Stimulated activated CD8-positive, alpha-beta memory T cell treated with anti-CD3 and anti-CD28 coated beads, Interleukin-4, amount 100 ng/mL, for 48 hours (primary cell): ENCODE results near the gene CD247.

Experiments
- DNase-seq: peaks from one replicate; pipeline ENCODE4 v3.0.0-alpha.2; 2020

The CD247 gene

DNA sequence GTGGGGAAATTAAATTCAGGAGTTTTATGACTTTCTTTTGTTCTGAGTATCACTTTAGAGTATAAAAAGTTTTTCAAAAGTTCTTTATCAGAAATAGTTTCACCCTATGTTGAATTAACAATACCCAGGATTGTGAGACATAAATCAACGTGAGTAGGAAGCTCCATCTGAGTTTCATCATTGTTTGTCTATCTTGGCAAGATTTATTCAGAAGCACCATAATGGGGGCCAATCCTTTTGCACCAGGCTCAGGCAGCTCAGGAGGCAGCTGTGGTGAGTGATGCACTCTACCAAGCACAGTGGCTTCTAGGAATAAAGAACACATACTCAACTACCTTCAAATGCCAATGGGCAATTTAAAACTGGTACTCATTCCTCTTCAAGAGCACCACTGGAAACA lies 23.3 kb upstream of the CD247 start:
- no peak for DNase-seq

DNA sequence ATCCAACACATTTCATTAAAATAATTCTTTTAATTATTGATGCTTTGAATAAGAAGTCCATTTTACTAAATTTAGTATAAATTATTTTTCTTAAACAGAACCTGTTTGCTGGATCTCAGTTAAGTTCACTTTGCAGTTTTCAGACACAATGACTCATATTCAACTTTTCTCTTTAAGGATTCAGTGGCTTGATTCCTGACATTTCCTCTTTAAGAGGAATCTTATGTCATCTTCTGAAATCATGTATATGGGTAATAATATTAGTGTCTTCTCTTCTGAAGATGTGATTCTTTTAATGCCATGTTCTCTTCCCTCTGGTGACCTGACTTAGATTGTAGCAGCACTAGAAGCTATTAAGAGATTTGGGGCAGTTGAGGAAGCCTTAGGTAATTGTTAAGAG lies 22.7 kb upstream of the CD247 start:
- DNase-seq = no peak

DNA sequence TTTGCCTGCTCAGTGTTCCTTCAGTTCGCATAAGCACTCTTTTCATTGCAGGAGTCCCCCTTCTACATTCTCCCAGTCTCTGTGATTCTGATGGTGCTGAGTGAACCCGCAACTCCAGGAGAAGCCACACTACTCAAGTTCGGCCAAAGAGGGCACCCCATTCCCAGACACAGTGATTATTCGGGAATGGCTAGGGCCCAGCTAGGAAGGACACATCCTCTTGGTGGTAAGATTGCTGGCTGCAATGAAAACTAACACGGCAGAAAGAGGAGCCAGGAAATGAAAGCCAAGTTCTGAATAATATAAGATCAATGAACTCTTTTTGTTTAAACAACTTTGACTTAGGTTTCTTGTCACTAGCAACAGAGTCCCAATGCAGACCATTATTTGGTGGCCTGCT lies 20.3 kb upstream of the CD247 start:
- no peak for DNase-seq

DNA sequence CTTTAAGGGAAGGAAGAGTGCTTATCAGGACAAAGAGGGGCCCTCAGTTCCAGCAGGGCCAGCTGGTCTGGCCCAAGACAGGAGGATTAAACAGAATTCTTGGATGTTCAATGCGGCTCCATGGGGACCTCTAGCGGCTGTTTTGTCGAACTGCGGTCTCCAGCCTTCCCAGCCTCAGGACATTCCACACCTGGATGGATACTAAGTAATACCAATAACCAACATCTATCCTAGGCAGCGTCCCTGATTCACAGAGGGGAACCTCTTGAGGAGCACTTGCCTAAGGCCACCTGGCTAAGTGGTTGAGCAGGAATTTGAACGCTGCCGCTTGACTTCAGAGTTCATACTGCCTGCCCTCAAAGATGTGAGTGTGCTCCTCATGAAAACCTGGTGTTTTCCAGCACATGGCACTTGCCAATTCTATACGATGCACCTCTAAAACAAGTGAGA lies 15.5 kb upstream of the CD247 start:
- peak; percentile 79 for DNase-seq

DNA sequence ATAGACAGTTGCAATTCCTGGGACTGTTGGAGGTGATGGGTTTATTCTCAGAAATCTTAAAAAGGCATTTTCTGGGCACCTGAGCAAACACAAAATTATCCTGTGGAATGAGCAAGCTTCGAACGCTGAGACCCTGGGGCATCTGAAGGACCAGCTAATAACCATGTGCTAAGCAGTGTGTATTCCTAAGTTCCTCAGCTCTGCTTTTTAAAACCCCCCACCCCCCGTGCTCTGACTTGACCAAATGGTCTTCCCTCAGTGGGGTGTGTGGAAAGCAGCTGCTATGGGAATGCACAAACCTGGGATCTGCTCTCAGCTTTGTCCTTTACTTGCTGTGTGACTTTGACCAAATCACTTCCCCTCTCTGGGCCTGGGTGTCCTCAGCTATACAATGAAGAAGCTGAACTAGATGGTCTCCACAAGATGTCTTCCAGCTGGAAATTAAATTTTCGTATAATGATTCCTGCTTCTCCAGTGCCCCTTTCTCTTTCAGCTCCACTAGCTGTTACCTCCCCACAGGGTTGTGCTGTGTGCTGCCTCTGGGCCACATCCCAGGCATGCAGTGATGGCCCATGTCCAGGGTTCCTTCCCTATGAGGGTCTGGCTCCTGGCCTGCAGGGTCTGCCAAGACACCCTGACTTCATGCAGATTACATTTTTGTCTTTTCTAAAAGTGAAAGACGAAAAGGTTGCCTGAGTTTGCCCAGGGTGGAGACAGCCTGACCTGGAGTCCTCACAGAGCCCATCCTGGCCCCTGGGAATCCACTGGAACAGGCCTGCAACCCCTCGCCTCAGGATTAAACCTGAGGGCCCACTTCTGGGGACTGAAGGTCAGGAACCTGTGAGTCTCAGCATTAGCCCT lies 14.9 kb upstream of the CD247 start:
- DNase-seq = no peak

DNA sequence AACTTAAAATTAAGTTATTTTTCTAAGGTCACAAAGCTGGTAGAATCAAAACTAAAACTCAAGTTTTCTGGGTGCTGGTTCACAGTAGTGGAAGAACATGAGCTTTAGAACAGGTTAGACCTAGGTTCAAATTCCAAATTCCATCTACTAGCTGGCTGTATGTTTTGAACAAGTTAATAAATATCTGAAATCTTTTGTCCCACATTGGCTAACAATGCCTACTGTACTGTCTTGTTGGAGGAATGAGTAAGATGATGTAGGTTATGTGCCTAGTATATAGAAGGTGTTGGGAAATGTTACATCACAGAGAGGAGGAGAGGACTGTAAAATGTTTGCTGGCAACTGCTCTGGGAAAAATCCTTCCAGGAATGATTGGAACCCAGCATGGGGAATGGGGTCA lies 14.0 kb upstream of the CD247 start:
- no peak for DNase-seq

DNA sequence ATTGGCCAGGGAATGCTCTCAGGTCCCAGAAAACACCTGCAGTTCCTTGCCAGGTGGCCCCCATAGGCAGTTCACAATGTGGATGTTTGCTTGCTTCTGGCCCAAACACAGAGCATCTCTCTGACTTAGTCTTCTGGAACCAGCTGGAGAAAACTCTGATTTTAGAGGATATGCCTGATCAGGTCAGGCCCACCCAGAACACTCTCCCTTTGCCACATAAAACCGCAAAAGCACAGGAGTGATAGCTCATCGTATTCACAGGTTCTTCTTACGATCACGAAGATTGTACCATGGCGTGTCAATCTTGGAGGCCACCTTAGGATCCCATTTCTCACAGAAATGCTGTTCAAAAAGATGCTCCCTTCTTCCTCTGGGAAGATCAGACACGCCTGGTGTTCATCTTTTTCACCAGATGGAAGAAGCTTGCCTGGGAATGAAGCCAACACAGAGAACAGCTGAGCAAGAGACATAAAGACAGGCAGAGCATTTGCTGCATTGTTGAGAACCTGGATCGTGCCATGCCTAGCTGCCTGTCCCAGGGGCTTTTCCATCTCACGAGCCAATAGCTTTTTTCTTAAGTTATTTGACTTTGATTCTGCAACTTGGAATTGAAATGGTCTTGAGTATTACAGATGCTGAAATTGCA lies 11.6 kb upstream of the CD247 start:
- DNase-seq = no peak

DNA sequence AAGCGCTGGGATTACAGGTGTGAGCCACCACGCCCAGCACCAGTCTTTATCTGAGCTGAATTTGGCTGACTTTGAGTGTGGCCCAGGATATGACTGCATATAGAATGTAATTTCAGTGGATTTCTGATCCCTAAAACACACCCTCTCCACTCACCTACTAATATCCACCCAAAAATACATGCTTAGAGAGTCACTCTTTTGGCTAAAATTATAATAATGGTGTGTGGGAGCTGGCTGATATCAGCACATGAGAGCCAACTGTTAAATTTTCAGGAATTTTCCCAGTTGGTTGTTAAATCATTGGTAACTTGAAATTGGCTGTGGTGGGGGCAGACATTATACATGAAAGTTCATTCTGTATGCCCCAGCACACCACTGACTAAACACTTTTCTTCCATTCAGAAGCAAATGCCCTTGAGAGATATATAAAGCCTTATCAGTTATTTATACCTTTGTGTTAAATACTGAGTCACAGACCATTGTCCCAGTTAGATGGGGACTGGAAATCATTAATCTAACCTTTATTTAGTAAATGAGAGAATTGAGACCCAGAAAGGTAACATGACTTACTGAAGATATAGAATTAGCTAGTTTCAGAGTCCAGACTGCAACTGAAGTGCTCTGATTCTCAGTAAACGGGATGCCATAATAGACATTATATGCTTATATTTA lies 9.9 kb upstream of the CD247 start:
- no peak for DNase-seq

DNA sequence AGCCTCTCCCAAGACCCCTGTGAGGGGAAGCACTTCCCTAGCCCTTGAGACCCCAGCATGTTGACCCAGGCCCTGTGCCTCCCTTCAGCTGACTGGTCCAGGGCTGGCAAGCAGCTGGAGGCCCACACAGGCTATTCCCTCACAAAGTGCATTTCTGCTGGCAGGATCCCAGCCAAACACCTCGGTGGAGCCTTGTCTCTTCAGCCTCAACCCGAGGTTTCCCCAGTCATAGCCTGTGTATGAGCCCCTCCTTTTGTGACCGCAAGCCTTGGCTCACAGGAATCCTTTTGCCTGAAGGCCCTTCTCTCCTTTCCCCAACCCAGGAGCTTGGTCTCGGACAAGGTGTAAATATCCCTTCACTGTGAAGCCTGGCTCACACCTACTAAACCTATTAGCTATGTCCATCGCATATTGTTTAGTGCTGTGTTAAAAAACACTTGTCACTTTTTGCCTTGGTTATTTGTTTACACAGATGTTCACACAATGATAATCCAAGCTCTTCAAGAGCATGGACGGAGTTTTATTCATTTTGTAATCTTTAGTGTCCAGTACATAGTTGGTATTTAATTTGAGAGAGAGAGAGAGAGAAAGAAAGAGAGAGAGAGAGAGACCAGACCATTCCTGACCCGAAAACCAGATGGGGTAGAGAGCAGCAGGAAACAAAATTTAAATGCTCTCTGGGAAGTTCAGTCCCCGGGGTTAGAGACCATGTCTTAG lies 8.5 kb upstream of the CD247 start:
- no peak for DNase-seq

DNA sequence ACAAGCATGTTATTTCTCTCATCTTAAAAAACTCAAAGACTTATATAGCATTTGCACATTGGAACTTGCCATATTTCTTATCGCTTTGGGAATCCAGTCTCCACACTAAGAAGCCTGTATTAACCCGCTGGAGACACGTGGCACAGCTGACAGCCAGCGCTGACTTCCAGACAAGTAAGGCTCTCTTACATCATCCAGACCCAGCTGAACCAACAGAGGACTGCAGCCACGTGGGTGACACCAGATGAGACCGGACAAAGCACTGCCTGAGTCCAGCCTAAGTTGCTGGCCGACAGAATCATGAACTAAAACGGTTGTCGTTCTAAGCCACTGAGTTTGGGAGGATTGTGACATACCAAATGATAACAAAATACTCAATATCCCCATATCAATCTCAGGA lies 6.3 kb upstream of the CD247 start:
- no peak for DNase-seq

DNA sequence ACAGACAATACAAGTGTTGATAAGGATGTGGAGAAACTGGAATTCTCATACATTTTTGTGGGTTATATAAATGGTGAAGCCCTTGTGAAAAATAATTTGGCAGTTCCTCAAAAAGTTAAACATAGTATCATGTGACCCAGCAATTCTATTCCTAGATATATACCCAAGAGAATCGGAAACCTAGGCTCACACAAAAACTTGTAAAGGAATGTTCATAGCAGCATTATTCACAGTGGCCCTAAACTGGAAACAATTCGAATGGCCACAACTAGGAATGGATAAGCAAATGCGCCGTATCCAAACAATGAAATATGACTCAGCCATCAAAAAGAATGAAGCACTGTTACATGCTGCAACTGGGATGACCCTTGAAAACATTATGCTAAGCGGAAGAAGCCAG lies 3.9 kb upstream of the CD247 start:
- DNase-seq = no peak

DNA sequence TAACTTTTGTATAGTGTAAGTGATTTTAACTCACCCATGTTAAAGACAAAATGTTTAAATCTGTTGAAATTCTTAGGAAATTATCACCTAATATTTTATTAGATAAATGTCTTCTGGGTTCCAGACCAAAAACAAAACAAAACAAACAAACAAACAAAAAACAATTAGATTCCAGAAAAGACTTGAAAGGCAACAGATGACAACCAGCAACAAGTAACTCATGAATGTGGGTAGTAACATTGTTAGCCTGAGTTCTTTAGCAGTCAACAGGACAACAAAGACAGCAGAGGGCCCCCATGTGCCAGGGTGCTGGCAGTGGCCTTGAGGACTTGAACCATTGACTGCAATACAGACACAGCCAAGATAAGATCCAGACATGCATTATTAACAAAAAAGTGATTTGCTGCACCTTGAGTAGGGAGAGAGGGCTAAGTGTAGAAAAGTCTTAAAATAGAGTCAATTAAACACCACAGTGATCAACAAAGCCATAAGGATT lies 2.4 kb upstream of the CD247 start:
- DNase-seq = no peak

DNA sequence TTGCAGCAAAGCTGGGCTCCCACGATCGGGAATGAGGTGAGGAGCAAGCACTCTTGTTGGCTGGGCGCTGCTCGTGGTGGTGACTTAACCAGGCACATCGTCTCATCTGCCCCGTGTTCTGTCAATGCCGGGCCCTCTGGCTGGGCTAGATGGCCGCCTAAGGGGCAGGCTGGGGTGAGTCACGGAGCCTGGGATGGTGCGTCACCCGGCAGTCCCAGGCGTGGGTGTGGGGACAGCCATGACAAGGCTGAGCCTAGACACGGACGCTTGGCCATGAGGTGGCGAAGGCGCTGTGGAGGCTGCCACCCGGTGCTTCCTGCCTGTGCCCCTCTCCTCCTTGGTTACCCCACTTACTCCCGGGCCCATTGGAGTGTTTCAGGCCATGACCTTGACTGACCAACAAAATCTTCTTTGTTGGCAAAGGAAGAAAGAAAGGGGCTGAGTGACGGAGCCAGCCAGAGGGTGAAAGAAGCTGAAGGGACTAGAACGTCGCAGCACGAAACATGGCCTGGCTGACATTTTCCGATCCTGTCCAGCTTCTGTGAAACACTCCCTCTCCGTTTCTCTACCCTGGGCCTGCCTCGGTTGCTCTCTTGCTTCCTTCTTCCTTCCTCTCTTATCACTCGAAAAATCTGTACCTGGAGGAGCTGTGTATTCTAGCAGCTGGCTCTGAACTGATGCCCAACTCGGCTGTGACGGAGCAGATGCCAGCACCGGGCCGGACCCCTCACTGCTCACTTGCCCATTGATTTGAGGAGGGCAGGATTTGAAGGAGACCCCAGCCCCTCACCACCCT lies 596 bp downstream of the CD247 start:
- peak; percentile 94 for DNase-seq

DNA sequence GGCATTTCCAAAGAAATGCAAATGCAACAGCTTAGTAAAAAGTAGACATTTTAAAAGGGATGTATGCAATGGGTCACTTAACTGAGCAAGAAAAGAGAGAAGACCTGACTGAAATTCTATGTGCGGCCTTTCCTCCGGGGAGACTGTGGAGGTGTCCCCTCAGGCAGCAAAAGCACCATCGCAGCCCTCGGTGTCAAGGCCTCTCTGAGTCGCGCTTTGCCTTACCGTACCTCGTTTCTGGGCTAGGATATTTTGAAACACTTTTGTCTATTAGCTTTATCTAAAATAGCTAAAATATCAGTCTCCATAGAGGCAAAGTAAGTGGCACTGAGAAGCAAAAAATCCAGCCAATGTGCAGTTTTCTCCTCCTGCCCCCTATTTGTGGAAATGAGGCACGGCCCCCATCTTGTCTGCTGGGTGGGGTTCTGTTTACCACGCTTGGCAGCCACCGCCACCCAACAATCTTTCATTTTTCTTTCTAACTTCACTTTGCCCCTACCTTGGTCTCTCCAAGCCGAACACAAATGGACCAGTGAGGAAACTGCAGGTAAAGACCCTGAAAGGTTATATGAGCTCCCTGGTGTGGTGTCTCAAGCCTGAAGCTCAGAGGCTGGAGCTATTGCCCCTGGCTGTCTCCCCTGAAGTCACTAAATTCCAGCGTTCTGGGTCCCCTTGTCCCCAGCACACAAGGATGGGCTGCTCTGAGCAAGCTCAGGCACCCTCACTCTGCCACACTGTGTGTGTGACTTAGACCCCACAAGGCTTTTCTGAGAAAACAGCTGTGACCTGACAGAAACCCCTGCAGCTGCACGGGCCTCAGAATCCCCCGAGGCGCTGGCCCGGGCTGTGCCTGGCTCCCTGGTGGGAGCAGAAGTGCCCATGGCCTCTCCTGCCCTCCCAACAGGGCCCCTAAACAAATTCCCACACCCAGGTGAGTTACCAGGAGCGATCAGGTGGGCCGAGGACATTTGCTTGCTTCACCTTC lies 1.6 kb downstream of the CD247 start:
- peak; percentile 59 for DNase-seq

DNA sequence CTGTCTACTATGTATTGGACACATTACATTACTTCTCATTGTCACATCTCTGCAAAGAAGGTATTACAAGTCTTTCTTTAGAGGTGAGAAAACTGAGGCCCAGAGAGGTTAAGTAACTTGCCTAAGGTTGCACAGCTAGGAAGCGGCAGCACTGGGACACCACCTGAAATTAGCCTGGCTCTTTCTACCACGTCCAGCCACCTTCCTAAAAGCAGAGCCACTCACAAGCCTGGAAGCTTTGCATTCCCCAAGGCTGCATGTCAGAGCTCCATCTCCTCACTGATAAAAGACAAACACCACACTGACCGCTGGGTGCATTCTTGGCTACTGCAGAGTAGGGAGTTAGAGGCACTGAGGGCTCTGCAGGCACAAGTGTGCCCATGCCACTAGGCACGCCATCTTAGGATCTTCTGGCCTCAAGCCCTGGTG lies 2.4 kb downstream of the CD247 start:
- no peak for DNase-seq

DNA sequence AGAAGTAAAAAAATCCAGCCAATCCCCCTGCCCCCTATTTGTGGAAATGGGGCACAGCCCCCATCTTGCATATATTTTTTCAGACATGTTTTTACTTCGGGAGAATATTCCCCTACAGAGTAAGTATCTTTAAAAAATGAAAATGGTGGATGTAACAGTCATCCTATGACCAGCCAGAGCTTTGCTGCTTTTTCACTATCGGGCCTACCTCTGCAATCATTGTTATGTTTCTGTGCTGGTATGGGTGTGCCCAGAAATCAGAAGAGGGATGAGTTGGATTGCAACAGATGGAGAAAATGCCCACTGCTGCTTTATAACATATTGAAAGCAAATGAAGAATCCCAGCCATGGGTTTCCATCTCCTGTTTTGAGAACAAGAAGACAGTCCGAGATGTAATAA lies 2.9 kb downstream of the CD247 start:
- DNase-seq = no peak

DNA sequence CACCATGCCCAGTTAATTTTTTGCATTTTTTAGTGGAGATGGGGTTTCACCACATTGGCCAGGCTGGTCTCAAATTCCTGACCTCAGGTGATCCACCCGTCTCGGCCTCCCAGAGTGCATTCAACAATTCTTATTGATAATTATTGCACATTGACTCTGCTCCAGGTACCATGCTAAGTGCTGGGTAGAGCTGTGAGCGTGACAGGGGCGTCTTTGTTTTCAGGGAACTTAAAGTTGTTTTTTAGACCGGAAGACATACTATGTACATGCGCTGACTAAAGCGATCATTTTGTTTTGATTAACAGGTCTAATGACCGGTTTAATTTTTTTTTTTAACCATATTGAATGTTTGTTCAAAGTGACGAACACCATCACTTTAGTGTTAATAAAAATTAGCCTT lies 4.0 kb downstream of the CD247 start:
- no peak for DNase-seq

DNA sequence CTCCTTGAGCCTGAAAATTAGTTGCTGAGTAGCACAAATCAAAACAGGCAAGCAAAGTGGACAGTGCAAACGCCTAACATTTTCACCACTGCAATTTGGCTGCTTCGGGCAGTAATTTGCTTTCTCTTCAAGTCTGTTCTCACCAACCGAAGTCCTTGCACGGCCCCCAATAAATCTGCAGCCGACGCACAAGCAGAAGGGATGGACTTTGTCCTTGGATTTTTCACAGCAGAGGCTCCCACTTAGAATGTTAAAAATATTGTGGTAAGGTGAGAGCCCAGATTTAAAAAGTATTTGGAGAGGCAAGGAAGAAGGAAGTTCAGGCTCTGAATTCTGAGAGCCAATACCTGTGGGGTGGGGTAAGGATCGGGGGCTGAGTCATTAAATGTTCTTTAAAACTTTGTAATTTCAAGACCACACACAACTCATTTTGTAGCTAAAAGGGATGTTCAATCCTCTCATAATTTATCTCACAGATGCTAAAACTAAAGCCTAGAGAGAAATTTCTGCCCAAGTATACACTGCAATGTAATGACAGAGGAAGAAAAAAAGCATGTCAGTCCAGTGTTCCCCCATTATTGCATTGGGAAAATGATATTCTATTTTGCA lies 6.2 kb downstream of the CD247 start:
- DNase-seq = no peak

DNA sequence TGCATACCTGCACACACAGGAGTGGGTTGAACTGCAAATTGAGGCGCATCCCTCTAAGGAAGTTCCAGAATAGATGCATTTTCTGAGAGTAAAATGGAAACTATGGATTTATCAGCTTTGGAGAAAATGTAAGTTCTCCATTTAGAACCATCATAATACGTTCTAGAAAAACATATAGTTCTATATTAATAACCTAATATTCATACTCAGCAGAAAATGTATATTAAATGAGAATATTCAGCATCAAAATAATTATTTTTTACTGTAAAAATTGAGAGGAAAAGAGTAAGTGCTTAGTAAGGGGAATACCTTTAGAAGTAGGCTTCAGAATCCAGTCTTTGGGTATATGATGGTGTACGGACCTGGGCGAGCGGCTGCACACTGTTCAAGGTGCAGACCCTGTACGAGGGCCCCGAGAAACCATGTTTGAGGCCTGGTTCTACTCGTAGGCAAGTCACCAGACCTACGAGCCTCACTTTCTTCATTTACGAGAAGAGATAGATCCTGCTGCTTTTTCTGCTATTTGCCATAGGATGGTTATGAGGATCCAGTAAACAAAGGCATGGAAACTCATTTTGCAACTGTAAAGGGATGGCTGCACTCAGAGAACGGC lies 6.8 kb downstream of the CD247 start:
- no peak for DNase-seq

DNA sequence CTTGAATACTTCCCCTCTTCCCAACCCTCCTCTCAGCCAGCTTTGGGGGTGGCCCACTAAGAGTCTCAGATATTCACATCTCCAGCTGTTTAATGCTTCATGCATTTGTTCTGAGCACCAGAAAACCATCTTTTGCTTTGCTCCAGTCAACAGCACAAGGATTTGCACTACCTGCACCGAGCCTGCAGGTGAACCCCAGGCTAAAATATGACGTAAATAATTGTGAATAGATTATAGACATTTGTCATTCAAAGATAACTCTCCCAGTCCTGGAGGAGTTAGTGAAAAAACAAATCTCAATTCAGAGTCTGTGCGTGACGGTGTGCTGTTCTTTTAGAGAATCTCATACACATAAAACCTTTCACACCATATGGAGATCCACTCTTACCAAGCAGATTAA lies 7.4 kb downstream of the CD247 start:
- no peak for DNase-seq
